ENCODE measurements around the gene SH3BP5L.

The SH3BP5L gene

DNA sequence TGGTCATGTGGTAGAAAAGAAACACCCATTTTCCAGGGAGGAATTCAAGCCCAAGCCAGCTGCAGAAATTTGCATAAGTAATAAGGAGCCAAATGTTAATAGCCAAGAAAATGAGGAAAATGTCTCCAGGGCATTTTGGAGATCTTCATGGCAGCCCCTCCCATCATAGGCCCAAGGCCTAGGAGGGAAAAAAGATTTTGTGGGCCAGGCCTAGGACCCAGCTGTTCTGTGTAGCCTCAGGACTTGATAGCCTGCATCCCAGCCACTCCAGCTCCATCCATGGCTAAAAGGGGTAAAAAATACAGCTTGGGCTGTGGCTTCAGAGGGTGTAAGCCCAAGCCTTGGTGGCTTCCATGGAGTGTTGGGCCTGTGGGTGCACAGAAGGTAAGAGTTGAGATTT, 48.7 kb downstream of the SH3BP5L start:
- no peak for DNase-seq (ENCODE audit: low spot score)

DNA sequence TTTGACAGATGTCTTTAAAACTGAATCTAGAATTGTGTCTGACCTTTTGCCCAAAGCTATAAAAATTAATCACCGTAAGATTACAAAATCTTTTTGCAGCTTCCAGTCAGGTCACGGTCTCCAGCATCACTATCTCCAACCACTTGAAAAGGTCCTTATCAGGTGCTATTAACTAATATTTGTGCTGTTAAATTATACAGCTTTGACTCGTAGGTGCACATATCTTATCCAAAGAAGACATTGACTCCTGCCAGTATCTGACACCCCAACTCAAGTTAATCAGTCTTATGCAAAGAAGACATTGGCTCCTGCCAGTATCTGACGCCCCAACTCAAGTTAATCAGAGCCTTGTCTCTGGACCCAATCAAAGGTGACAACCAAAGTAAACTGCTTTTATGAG, 50.3 kb downstream of the SH3BP5L start:
- DNase-seq (ENCODE audit: low spot score): no peak
